RWPE1 (cell line): ENCODE data around the gene ELANE.
A peak's percentile ranks its signal among the peaks of the same experiment; 100 is the strongest.
"Not testable (repeated sequence)": the region's sequence is repeated elsewhere in the genome, so short reads cannot be mapped to it uniquely, and the experiment has no call there.

Experiments used
- CTCF ChIA-PET: fragments of 350-600 bp; sonication (Branson Sonifier 250); formaldehyde crosslinking; extraction: SDS; loops from one replicate; lab custom pipeline; 2021; lab: Yijun Ruan, JAX
- POLR2A ChIA-PET: fragments of 400-600 bp; formaldehyde crosslinking; extraction: SDS; loops from one replicate; lab custom pipeline; 2020; ENCODE audit warnings: antibody characterized with exemption; ENCODE audit not compliant: low non-redundant PET; lab: Yijun Ruan, JAX
- DNase-seq: peaks from one replicate; pipeline ENCODE4 v3.0.0; 2012; ENCODE audit warnings: low spot score
- H3K27ac ChIP-seq: fragments of 450-650 bp; 2 replicates; pipeline ENCODE4 v1.5.1; 2017
- TF ChIP-seq, protein P1 (sequence below): fragments of 450-650 bp; conservative IDR thresholded peaks from 2 replicates; pipeline ENCODE4 v1.5.1; 2017; ENCODE audit warnings: low read depth, mild to moderate bottlenecking

The ELANE gene

DNA sequence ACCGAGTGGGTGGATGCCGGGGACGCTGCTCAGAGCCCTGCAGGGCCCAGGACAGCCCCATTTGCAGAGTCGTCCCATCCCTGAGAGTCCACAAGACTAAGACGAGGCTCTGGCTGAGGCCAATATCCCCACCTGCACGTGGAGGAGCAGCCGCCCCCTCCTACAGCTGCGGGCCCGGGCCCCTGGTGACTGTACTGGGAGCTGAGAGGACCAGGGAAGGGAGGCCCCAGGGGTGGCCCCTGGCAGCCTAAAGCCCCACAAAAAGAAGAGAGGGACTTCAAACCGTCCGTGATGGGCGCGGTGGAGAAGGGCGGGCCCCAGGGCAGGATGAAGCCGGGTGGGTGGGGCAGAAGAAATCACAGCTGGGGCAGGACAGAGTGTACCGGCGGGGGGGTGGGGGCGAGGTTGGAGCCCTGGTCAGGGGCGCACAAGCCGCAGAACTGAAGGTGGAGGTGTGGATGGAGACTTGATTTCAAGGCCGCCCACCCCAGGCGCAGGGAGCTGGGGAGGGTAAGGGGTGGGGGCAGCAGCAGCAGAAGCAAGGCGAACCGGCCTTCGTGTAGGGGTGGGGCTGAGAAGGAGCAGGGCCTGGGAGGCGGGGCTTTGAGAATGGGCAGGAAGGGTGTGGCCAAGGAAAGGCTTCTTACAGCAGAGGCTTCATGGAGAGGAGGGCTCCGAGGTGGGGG is 20.3 kb downstream of the ELANE start:
- DNase-seq = peak; percentile 82
- ChIA-PET POLR2A (no interaction called here), CTCF (interaction anchor here (0.6 to 1.1 kb wide), 2 partner anchors 9 to 102 kb away, joined by 3 to 4 read pairs; no protein-coding TSS in a partner anchor)
- peak overlapping the region; percentile 100 for H3K27ac ChIP-seq
- TF ChIP-seq, protein P1, sequence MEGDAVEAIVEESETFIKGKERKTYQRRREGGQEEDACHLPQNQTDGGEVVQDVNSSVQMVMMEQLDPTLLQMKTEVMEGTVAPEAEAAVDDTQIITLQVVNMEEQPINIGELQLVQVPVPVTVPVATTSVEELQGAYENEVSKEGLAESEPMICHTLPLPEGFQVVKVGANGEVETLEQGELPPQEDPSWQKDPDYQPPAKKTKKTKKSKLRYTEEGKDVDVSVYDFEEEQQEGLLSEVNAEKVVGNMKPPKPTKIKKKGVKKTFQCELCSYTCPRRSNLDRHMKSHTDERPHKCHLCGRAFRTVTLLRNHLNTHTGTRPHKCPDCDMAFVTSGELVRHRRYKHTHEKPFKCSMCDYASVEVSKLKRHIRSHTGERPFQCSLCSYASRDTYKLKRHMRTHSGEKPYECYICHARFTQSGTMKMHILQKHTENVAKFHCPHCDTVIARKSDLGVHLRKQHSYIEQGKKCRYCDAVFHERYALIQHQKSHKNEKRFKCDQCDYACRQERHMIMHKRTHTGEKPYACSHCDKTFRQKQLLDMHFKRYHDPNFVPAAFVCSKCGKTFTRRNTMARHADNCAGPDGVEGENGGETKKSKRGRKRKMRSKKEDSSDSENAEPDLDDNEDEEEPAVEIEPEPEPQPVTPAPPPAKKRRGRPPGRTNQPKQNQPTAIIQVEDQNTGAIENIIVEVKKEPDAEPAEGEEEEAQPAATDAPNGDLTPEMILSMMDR = no peak

DNA sequence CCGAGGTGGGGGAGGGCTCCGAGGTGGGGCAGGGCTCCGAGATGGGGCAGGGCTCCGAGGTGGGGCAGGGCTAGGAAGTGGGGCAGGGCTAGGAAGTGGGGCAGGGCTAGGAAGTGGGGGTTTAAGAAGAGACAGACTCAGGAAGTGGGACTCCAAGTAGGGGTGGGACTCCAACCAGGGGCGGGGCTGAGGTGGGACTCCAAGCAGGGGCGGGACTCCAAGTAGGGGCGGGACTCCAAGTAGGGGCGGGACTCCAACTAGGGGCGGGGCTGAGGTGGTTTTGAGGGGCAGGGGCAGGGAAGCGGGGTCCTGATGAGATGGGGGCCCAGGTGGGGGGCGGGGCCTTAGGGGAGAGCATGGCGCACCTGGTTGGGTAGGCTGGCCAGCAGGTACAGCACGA is 21.0 kb downstream of the ELANE start:
- peak; percentile 76 for DNase-seq
- ChIA-PET CTCF (interaction anchor here (0.6 to 1.1 kb wide), 2 partner anchors 10 to 103 kb away, joined by 3 to 4 read pairs; no protein-coding TSS in a partner anchor), POLR2A (no interaction called here)

DNA sequence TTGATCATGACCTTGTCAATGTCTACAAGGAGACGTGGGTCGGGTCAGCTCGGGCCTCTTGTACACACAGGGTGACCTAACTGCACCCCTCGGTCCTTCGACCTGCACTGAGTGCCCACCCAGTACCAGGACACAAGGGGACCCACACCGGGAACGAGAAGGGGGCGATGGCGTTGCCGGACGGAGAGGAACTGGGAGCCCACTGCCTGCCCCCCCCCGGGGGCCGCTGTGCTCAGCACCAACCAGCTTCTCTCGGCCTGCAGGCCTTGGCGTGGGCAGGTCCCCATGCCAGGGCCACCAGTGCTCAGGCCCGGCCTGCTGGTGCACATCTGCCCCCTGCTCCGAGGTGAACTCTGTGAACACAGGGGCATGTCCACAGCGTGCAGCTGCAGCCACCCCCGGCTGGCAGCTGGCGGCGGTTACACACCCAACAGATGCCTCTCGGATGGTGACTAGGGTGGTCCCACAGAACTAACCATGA is 21.5 kb downstream of the ELANE start:
- TF ChIP-seq, protein P1 = no peak
- DNase-seq = no peak
- CTCF ChIA-PET = no interaction called here
- peak overlapping the region; percentile 100 for H3K27ac ChIP-seq
- POLR2A ChIA-PET = no interaction called here

More for the DNA sequence above, 21.0 kb downstream of the ELANE start:
- peak overlapping the region; percentile 100 for H3K27ac ChIP-seq
- TF ChIP-seq, protein P1 = no peak

DNA sequence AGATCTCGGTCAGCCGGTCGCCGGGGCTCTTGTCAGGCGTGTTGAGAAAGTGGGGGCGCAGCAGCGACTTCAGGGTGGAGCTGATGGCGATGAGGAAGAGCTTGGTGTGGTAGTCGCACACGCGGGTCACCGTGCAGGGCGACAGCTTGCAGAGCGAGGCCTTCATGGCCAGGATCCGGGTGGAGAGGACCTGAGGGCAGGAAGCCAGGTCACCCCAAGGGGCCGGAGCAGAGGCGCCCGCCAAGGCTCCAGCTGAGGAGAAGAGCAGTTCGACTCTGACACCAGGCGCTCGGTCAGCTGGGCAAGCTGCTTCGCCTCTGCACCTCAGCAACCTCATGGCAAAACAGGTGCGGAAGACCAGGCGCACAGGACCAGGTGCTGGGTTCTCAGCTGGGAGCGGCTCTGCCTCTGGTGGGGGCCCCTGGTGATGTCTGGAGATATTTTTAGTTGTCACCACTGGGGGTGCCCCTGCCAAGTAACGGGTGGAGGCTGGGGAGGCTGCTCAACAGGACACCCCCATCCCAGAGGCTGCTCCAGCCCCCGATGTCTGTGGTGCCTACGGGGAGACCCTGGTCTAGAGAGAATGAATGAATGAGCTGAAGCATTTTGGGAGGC is 23.3 kb downstream of the ELANE start:
- H3K27ac ChIP-seq = peak overlapping the region; percentile 100
- CTCF ChIA-PET = interaction anchor here (0.6 to 0.8 kb wide), 2 partner anchors 8 to 105 kb away, joined by 4 to 8 read pairs; no protein-coding TSS in a partner anchor
- TF ChIP-seq, protein P1 = no peak
- POLR2A ChIA-PET = no interaction called here
- no peak for DNase-seq

- TF ChIP-seq, protein P1 = no peak
- CTCF ChIA-PET = interaction anchor here (0.6 kb wide), 1 partner anchor 42 kb away, joined by 3 read pairs; no protein-coding TSS in a partner anchor
- no peak for DNase-seq
- H3K27ac ChIP-seq = peak overlapping the region; percentile 100
- POLR2A ChIA-PET = no interaction called here
These were observed 24.0 kb downstream of the ELANE start for GRCh38 chr19:876089-876488.

GRCh38 chr19:876780-877314 is 24.7 kb downstream of the ELANE start:
- TF ChIP-seq, protein P1 = no peak
- ChIA-PET CTCF (no interaction called here), POLR2A (no interaction called here)
- H3K27ac ChIP-seq = peak overlapping the region; percentile 100
- DNase-seq = no peak

DNA sequence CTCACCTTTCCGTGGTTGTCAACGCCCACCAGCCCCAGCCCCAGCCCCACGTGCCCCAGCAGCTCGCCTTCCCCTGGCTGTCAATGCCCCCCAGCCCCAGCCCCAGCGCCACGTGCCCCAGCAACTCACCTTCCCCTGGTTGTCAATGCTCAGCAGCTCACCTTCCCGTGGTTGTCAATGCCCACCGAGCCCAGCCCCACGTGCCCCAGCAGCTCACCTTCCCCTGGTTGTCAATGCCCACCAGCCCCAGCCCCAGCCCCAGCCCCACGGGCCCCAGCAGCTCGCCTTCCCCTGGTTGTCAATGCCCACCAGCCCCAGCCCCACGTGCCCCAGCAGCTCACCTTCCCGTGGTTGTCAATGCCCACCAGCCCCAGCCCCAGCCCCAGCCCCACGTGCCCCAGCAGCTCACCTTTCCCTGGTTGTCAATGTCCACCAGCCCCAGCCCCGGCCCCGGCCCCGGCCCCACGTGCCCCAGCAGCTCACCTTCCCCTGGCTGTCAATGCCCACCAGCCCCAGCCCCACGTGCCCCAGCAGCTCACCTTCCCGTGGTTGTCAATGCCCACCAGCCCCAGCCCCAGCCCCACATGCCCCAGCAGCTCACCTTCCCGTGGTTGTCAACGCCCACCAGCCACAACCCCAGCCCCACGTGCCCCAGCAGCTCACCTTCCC is 26.0 kb downstream of the ELANE start:
- DNase-seq, CTCF ChIA-PET: not testable (repeated sequence)

GRCh38 chr19:878751-879561 is 26.9 kb downstream of the ELANE start:
- CTCF ChIA-PET = interaction anchor here (0.6 kb wide), 2 partner anchors 41 to 731 kb away, joined by 4 read pairs; no protein-coding TSS in a partner anchor
- not testable (repeated sequence) for DNase-seq, H3K27ac ChIP-seq
- POLR2A ChIA-PET = interaction anchor here (0.6 kb wide), 2 partner anchors 12 to 31 kb away, joined by 4 to 5 read pairs; no protein-coding TSS in a partner anchor

More for the DNA sequence above, 26.0 kb downstream of the ELANE start:
- POLR2A ChIA-PET, H3K27ac ChIP-seq: not testable (repeated sequence)
